Stimulated activated naive CD8-positive, alpha-beta T cell treated with anti-CD3 and anti-CD28 coated beads, Interleukin-15, Interleukin-2, amounts not matched to agents 100 ng/mL and 50 ng/mL, for 24 hours (primary cell): ENCODE data around the gene ANKRD13B.
"Not testable (repeated sequence)": the region's sequence is repeated elsewhere in the genome, so short reads cannot be mapped to it uniquely, and the experiment has no call there.

ENCODE experiments used
- H3K27ac Mint-ChIP-seq: one replicate; pipeline ENCODE4 v1.8.0; 2021; ENCODE audit warnings: mild to moderate bottlenecking, mixed read lengths
- H3K27me3 Mint-ChIP-seq: one replicate; pipeline ENCODE4 v1.8.0; 2021; ENCODE audit warnings: mixed read lengths
- H3K36me3 Mint-ChIP-seq: one replicate; pipeline ENCODE4 v1.8.0; 2021; ENCODE audit warnings: low read depth, mixed read lengths
- H3K4me1 Mint-ChIP-seq: one replicate; pipeline ENCODE4 v1.8.0; 2021; ENCODE audit warnings: low read depth, mixed read lengths
- H3K4me3 Mint-ChIP-seq: one replicate; pipeline ENCODE4 v1.8.0; 2021; ENCODE audit warnings: mild to moderate bottlenecking, mixed read lengths
- H3K9me3 Mint-ChIP-seq: one replicate; pipeline ENCODE4 v1.8.0; 2021; ENCODE audit warnings: mixed read lengths

The ANKRD13B gene

GRCh38 chr17:29645515-29646051, 52.7 kb downstream of the ANKRD13B start:
- peak overlapping the region; percentile 3 for H3K4me3 Mint-ChIP-seq
- H3K4me1 Mint-ChIP-seq, result peaks cover 34% of the 10 kb centered on the region
- no peaks in the 10 kb centered on the region for H3K9me3 Mint-ChIP-seq
- H3K36me3 Mint-ChIP-seq, result peaks cover 43% of the 10 kb centered on the region
- H3K27me3 Mint-ChIP-seq, result no peaks in the 10 kb centered on the region
- H3K27ac Mint-ChIP-seq, result peak overlapping the region; percentile 50

- Mint-ChIP-seq H3K4me1 (peaks cover 18% of the 10 kb centered on the region), H3K36me3 (peaks cover 51% of the 10 kb centered on the region), H3K27ac (no peak overlapping the region), H3K9me3 (no peaks in the 10 kb centered on the region), H3K27me3 (no peaks in the 10 kb centered on the region), H3K4me3 (no peak overlapping the region)
Measured at GRCh38 chr17:29648005-29648404, 55.1 kb downstream of the ANKRD13B start.

GRCh38 chr17:29649359-29649758, 56.4 kb downstream of the ANKRD13B start:
- no peak overlapping the region for H3K4me3 Mint-ChIP-seq
- no peaks in the 10 kb centered on the region for H3K27me3 Mint-ChIP-seq
- no peaks in the 10 kb centered on the region for H3K9me3 Mint-ChIP-seq
- H3K4me1 Mint-ChIP-seq, result peaks cover 17% of the 10 kb centered on the region
- H3K36me3 Mint-ChIP-seq, result peaks cover 50% of the 10 kb centered on the region
- H3K27ac Mint-ChIP-seq, result no peak overlapping the region

DNA sequence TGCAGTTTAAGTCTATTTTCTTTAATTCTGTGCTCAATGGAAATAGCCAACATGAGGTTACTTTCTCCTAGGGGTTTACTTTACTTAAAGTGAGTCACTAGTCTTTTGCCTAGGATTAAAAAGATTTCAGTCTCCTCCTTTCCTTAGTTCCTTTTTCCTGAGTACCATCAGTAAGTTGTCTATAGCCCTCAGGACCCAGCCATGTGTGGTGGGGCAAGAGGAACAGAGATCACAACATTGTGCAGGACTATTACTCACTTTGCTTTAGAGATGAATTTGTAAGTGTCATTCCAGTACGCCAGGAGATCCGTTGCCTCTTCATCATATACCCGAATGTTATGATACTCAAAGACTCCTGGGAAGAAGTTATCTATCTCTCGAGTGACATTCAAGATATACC, 57.5 kb downstream of the ANKRD13B start:
- Mint-ChIP-seq H3K4me1 (peaks cover 10% of the 10 kb centered on the region), H3K4me3 (no peak overlapping the region), H3K27me3 (no peaks in the 10 kb centered on the region), H3K36me3 (peaks cover 44% of the 10 kb centered on the region), H3K9me3 (no peaks in the 10 kb centered on the region), H3K27ac (no peak overlapping the region)

DNA sequence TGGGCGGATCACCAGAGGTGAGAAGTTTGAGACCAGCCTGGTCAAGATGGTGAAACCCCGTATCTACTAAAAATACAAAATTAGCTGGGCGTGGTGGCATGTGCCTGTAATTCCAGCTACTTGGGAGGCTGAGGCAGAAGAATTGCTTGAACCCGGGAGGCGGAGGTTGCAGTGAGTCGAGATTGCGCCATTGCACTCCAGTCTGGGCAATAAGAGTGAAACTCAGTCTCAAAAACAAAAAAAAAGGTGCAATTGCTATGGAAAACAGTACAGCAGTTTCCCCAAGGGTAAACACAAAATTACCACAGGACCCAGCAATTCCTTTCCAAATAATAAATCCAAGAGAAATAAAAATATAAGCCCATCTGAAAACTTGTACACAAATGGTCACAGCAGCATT, 59.0 kb downstream of the ANKRD13B start:
- H3K4me3 Mint-ChIP-seq, H3K4me1 Mint-ChIP-seq, H3K27ac Mint-ChIP-seq, H3K27me3 Mint-ChIP-seq, H3K9me3 Mint-ChIP-seq: not testable (repeated sequence)
- H3K36me3 Mint-ChIP-seq, result peaks cover 46% of the 10 kb centered on the region

- no peaks in the 10 kb centered on the region for H3K4me1 Mint-ChIP-seq
- peaks cover 43% of the 10 kb centered on the region for H3K36me3 Mint-ChIP-seq
- no peaks in the 10 kb centered on the region for H3K27me3 Mint-ChIP-seq
- H3K4me3 Mint-ChIP-seq, result no peak overlapping the region
- no peaks in the 10 kb centered on the region for H3K9me3 Mint-ChIP-seq
- peak overlapping the region; percentile 48 for H3K27ac Mint-ChIP-seq
Measured at GRCh38 chr17:29652976-29653375, 60.0 kb downstream of the ANKRD13B start.

- no peak overlapping the region for H3K4me3 Mint-ChIP-seq
- no peak overlapping the region for H3K27ac Mint-ChIP-seq
- no peaks in the 10 kb centered on the region for H3K27me3 Mint-ChIP-seq
- peaks cover 4% of the 10 kb centered on the region for H3K4me1 Mint-ChIP-seq
- H3K9me3 Mint-ChIP-seq, result no peaks in the 10 kb centered on the region
- H3K36me3 Mint-ChIP-seq, result peaks cover 39% of the 10 kb centered on the region
Measured at GRCh38 chr17:29653995-29654714, 61.2 kb downstream of the ANKRD13B start.

DNA sequence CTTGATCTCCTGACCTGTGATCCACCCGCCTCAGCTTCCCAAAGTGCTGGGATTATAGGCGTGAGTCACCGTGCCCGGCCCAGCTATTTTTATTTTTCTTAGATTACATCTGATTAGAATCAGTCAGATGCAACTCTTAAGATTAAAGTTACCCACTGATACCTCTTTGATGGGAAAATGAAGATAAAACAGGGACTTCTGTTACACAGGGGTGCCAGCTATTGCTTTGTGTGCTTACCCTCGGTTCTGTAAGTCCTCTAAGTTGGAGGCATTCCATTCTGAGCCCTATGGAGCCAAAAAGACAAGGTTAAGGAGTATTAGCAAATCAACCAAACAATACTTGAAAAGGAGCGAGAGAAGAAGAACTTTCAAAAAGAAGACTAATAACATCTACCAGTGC, 62.4 kb downstream of the ANKRD13B start:
- peaks cover 35% of the 10 kb centered on the region for H3K36me3 Mint-ChIP-seq
- peaks cover 9% of the 10 kb centered on the region for H3K4me1 Mint-ChIP-seq
- no peaks in the 10 kb centered on the region for H3K27me3 Mint-ChIP-seq
- no peak overlapping the region for H3K4me3 Mint-ChIP-seq
- H3K9me3 Mint-ChIP-seq, result no peaks in the 10 kb centered on the region
- no peak overlapping the region for H3K27ac Mint-ChIP-seq

GRCh38 chr17:29659155-29659554, 66.2 kb downstream of the ANKRD13B start:
- H3K27me3 Mint-ChIP-seq, result no peaks in the 10 kb centered on the region
- peaks cover 25% of the 10 kb centered on the region for H3K4me1 Mint-ChIP-seq
- H3K9me3 Mint-ChIP-seq, result no peaks in the 10 kb centered on the region
- H3K36me3 Mint-ChIP-seq, result peaks cover 38% of the 10 kb centered on the region
- peak overlapping the region; percentile 52 for H3K4me3 Mint-ChIP-seq
- H3K27ac Mint-ChIP-seq, result peak overlapping the region; percentile 76

DNA sequence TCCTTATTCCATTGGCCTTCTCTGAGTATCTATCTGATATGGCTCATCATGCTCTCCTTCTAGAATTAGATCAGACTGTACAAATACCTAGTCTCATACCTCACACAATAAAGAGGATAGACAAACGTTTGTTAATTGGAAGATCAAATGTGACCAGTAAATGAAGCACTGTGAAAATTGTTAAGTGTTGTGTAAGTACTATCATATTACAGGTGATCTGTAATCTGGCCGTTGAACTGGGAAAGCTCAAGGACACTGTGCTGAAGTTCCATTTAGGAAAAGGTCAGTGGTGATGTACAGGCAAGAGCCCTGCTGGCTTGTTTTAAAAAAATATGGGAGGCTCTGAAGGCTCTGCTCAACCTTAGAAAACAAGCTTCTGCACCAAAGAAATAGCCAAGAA, 68.3 kb downstream of the ANKRD13B start:
- Mint-ChIP-seq H3K27ac (peak overlapping the region; percentile 28), H3K4me3 (no peak overlapping the region), H3K4me1 (peaks cover 42% of the 10 kb centered on the region)

DNA sequence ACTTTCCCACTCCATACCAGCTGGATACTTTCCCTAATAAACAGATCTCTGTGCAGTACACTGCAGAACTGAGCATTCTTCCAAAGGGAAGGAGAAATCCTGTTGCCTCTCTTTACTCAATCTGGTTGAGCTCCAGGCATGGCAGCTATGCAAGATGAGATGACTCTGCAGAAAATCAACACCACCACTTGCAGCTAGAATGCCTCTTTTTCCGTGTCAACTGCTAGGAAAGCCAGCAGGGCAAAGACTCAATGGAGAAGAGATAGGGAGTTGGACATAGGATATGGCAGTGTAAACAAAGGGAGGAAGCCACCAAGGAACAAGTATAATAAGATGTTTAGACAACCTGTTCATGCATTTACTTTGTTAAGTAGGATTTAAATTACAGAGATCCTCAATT, 70.2 kb downstream of the ANKRD13B start:
- Mint-ChIP-seq H3K27me3 (no peaks in the 10 kb centered on the region), H3K4me1 (peaks cover 55% of the 10 kb centered on the region), H3K9me3 (no peaks in the 10 kb centered on the region), H3K36me3 (peaks cover 57% of the 10 kb centered on the region), H3K4me3 (no peak overlapping the region), H3K27ac (peak overlapping the region; percentile 9)

More for the DNA sequence above, 68.3 kb downstream of the ANKRD13B start:
- Mint-ChIP-seq H3K27me3 (no peaks in the 10 kb centered on the region), H3K36me3 (peaks cover 47% of the 10 kb centered on the region), H3K9me3 (no peaks in the 10 kb centered on the region)
